ENCODE results near the gene GPC6.

GRCh38 chr13:94412870-94413597, 1186.4 kb downstream of the GPC6 start:
- TF ChIP-seq CTCF (IDR thresholded peaks at IDR 0.05): no peak
- no peak for TF ChIP-seq POLR2A (IDR thresholded peaks at IDR 0.05)

All from uterus (tissue), 2 donors.